Activated naive CD4-positive, alpha-beta T cell treated with anti-CD3 and anti-CD28 coated beads, Interleukin-2, amount 50 U/mL, for 72 hours (primary cell): ENCODE results near the gene STX16. TPM values are rescaled to one million over a fixed set of nuclear protein-coding genes. Genes with fewer than 3 reads are reported as not detected.

ENCODE experiments used
- ATAC-seq, 2 donors: fragments of 150-1000 bp; cut with Tn5 transposase; 2 replicates each; pipeline ENCODE4 v1.10.0; 2021; ENCODE audit warnings: mild to moderate bottlenecking in 2 of 2, moderate library complexity in 2 of 2
- DNase-seq, 2 donors: peaks; one replicate each; pipeline ENCODE4 v3.0.0; 2021 to 2022; ENCODE audit warnings: low spot score in 2 of 2
- H3K27ac Mint-ChIP-seq, 2 donors: one replicate each; pipeline ENCODE4 v1.8.0; 2022; ENCODE audit warnings: mild to moderate bottlenecking in 2 of 2, mixed read lengths in 2 of 2
- H3K36me3 Mint-ChIP-seq, 2 donors: one replicate each; pipeline ENCODE4 v1.8.0; 2022; ENCODE audit warnings: mixed read lengths in 2 of 2
- H3K9me3 Mint-ChIP-seq, 2 donors: one replicate each; pipeline ENCODE4 v1.8.0; 2022; ENCODE audit warnings: mixed read lengths in 2 of 2
- total RNA-seq, 2 donors: library from RNA; stranded (reverse); gene quantifications; one replicate each; pipeline ENCODE4 v1.2.3, GENCODE V29; 2022

The STX16 gene, protein sequence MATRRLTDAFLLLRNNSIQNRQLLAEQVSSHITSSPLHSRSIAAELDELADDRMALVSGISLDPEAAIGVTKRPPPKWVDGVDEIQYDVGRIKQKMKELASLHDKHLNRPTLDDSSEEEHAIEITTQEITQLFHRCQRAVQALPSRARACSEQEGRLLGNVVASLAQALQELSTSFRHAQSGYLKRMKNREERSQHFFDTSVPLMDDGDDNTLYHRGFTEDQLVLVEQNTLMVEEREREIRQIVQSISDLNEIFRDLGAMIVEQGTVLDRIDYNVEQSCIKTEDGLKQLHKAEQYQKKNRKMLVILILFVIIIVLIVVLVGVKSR
- total RNA-seq: 100 to 1,000 TPM; 130 to 135 TPM

DNA sequence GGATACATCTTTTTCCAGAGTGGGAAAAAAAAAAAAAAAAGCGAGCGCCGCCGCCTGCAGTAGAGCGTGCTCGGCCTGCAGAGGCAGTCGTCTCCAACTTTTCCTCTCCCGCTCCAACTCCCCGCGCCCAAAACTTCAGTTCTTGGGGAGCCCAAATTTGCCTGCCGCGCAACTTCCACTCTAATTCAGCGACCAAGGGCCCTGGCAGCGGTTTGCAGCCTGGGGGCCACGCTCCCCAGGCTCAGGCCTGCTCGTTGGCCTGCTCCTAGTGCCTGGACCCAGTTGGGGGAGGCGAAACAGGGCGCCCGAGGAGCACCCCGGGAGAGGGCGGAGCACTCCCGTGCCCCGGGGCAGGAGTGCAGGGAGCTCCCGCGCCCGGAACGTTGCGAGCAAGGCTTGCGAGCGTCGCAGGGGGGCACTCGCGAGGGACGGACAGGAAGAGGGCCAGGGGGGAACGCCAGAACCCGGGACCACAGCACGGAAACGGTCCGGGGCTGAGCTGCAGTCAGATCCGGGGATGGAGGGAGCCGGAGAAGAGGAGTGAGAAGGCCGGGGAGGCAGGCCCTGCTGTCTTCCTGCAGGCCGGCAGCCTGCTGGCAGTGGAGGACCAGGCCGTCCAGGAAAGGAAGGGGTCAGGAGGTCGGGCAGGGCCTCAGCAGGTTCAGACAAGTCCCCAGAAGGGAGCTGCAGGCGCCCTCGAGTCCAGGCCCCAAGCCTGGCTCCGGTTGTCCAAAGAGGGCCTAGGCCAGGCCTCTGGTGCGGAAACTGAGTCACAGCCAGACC lies at the start of gene STX16:
Gene STX16, plus strand, starts transcription at position 508 of the 783 bp plus-strand sequence. CDS start 724 bp downstream, outside the sequence.
- Mint-ChIP-seq H3K9me3 (no peaks in the 10 kb centered on the region), H3K27ac (peak within 1 kb of the TSS; percentile 100), H3K36me3 (peaks cover 25 to 26% of the 10 kb centered on the region in 2 donors)
- DNase-seq (peak; percentile 82 to 86), ATAC-seq (peak; percentile 70 to 85)

DNA sequence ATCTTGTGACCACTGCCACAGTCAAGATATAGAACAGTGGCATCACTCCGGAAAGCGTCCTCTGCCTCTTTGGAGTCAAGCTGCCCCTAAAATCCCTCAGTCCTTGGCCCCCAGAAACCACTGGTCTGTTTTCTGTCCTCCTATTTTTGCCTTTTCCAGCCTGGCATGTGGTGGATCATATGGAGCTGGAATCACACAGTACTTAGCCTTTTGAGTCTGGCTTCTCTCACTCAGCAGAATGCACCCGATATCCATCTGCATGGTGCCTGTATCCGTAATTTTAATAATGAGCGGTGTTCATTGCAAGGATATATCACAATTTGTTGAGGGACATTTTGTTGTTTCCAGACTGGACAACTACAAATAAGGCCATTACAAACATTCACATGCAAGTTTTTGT lies 49.0 kb upstream of the STX16 start:
- Mint-ChIP-seq H3K36me3 (no peaks in the 10 kb centered on the region), H3K9me3 (no peaks in the 10 kb centered on the region), H3K27ac (no peak overlapping the region)
- DNase-seq (no peak), ATAC-seq (no peak)

DNA sequence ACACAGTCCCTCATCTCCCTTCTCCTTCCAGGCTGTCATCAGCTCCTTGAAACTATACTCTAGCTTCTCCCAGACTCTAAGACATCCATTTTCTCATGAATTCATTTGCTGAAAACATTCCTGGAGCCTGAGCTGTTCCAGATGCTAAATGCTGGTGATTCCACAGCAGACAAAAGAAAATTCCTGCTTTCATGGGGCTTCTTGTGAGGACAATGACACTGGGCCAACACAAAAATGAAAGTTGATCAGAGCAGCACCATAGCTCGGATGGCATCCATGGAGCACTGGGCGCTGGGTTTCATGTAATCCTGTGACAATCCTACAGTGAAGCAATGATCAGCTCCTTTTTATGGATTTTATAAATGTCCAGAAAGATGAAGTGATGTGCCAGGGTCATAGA lies 47.4 kb upstream of the STX16 start:
- Mint-ChIP-seq H3K9me3 (no peaks in the 10 kb centered on the region), H3K27ac (no peak overlapping the region), H3K36me3 (no peaks in the 10 kb centered on the region)
- ATAC-seq: no peak
- no peak for DNase-seq

DNA sequence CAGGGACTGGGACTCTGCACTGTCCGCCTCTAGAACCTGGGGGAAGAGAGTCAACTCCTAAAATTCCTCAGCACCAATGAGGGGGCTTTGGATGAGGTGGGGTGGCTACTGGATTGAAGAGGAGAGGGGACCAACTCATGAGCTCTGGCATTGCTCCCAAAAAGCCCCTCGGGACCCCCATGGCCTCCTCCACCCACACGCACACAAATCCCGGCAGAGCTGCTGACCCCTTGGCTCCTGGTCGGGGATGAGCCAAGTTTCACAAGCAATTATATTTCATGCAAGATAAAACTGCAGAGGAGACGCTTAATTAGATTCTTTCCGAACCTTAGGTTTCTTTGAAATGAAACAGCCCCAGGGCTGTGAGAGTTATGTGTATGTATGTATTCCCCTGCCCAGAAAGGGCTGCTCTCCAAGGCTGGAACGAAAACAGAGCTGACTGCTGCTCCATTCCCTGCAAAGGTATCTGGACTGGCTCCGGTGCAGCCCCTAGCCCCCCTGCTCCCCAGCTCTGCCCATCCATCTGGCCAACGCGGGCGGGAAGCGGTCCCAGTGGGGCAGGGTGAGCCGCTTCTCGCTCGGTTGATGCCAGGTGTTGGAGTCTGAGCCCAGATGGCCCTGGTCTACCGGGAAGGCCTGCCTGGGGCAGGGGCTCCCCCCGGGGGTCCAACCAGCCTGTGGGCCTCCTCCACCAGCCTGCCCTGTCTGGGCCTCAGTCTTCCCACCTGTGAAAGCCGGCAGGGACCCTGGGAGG lies 46.8 kb upstream of the STX16 start:
- H3K27ac Mint-ChIP-seq: no peak overlapping the region
- ATAC-seq (no peak), DNase-seq (no peak)
- no peaks in the 10 kb centered on the region for H3K9me3 Mint-ChIP-seq
- no peaks in the 10 kb centered on the region for H3K36me3 Mint-ChIP-seq

DNA sequence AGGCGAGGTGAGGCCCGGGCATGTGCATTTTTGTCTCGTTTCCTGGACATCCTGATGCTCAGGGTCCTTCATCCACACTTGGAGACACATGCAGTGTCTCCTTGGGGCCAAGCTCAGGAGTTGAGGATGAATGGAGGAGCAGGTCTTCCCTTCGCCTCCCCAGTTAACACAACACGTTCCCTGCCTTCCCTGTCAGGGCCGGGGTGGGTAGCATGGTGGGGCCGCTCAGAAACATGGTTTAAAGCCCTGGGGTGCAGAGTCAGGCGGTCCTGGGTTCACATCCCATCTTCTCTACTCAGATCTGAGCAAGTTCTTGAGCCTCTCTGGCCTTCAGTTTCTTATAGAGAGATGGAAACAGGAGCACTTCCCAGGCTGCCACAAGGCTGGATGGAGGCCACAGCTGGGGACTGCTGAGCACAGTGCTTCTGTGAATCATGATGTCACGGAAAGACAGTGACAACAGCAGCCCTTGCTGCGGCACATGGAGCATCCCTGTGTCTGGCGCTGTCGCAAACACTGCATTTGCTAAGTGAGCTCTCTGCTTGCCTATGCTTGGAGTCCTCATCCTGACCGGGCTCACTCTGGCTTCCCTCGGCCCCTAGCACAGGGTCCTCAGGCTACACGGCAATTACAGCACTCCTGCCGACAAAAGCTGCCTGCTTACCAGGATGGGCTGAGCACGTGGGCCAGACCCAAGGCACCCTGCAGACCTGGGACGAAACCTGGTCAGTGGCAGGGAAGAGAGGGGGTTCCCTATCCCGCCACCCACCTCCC lies 45.6 kb upstream of the STX16 start:
- ATAC-seq: no peak

DNA sequence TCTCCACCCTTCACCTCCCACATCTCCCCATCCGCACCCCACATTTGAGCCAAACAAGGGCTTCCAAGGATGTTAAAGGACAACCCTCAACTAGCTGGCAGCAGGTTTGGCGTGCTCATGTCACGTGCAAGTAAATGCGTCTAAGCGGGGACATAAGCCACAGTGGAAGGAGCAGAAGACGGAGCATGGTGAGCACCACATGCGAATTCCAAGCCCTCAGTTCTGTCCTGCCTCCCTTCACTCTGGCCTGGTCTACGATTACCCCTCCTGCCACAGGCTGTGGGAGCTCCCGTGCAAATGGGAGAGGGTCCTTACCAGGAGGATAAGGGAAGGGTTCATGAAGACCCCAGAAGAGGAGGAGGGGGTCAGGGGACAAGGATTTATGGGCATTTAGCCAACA lies 44.9 kb upstream of the STX16 start:
- no peak for ATAC-seq
- no peaks in the 10 kb centered on the region for H3K36me3 Mint-ChIP-seq
- no peak overlapping the region for H3K27ac Mint-ChIP-seq

More for the DNA sequence above, 45.6 kb upstream of the STX16 start:
- no peak overlapping the region for H3K27ac Mint-ChIP-seq
- no peak for DNase-seq
- no peaks in the 10 kb centered on the region for H3K36me3 Mint-ChIP-seq
- H3K9me3 Mint-ChIP-seq: no peaks in the 10 kb centered on the region

DNA sequence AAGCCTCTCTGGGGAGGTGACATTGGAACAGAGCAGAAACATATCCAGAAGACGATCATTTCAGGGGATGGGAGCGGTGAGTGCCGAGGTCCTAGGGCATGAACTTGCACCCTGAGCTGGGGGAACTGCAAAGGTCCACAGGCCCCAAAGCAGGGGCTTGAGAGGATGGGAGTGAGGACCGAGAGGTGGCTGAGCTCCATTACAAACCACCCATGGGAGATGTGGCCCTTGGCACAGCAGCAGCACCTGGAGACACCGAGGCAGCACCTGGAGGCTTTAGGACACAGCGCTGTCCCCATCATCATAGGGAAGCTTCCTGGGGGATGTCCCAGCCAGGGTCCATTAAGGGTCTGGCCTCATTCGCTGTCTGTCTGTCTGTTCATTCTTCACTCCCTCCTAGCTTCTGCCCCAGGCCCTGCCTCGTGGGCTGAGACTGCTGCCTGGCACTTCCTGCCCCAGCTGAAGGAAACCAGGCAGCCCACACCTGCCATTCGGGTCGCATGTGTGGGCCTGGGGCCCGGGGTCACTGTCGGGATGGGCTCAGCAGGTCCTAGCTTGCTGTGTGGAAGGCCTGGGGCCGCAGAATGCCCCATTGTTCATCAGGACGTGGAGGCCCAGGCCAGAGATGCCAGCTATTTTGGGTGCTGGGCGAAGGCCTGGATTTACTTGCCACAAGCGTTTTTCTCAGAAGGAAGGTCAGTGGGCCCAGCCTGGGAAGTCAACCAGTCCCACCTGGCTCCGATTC lies 42.8 kb upstream of the STX16 start:
- Mint-ChIP-seq H3K9me3 (no peaks in the 10 kb centered on the region), H3K27ac (peak overlapping the region in 1 of 2 donors; percentile 67), H3K36me3 (no peaks in the 10 kb centered on the region)
- ATAC-seq (no peak), DNase-seq (no peak)

More for the DNA sequence above, 44.9 kb upstream of the STX16 start:
- H3K9me3 Mint-ChIP-seq: no peaks in the 10 kb centered on the region
- DNase-seq: no peak

DNA sequence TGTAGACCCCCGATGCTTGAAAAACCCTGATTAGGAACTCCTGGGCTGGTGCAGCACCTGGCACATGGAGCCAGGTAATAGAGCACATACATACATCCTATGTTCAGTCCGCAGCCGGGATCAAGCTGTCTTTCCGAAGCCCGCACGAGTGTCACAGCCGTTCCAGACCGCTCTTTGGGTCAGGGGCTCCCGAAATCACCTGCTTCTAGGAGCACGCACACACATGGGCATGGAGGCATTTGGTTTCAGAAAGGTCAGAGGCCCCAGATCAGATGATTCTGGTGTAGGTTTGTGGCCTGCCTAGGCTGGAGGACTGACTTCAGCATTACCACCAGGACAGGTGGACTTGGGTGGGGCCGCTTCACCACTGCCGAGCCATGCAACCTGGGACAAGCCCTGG lies 42.1 kb upstream of the STX16 start:
- DNase-seq (no peak), ATAC-seq (no peak)
- H3K9me3 Mint-ChIP-seq: no peaks in the 10 kb centered on the region
- H3K36me3 Mint-ChIP-seq: no peaks in the 10 kb centered on the region
- H3K27ac Mint-ChIP-seq: no peak overlapping the region

DNA sequence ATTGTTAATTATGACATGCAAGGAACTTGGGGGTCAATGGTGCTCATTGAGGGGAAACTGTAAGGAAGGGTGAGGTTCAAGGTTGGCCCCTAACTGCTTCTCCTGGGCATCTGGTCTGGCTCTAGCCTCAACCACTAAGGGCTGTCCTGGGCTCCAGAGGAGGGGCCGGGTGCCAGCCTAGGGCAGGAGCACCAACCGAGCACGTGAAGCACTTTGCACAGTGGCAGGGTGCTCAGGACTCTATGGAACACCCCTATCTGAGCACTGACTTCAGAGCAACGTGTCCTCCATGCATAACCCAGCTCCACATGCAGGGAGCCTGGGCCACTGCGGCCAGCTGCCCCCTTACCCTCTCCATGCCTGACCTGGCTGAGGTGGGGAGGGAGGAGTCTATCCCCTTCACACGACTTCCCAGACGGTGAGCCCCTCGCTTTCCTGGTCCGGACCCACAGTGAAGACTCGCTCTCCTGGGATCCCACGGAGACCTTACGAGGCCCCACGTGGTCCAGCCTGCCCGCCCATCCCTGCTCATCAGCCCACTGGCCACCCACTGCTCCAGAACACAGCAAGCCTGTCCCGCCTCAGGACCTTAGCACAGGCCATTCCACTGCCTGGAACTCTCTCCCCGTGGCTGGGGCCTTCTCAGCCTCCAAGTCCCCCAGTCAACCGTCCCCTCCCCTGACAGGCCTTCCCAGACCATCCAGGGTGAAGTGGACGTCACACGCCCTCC lies 40.8 kb upstream of the STX16 start:
- Mint-ChIP-seq H3K27ac (no peak overlapping the region), H3K36me3 (no peaks in the 10 kb centered on the region), H3K9me3 (no peaks in the 10 kb centered on the region)
- DNase-seq: no peak
- ATAC-seq: no peak

DNA sequence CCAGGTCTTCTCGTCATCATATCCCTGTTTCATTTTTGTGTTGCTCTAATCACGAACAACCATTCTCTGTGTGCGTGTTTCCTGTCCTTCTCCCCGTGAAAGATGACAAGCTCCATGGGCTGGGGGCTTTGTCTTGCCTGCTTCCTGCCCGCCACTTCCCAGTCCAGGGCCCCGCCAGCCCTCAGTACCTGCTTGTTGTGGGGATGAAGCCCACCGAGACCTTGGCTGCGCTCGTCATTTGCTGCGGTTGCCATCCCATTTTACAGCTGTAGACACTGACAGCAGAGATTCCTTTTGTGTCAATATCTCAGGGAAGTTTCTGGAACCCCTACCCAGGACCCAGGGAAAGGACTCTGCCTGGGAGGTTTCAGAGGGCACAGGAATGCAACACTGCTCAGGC lies 40.3 kb upstream of the STX16 start:
- ATAC-seq (no peak), DNase-seq (no peak)
- H3K9me3 Mint-ChIP-seq: no peaks in the 10 kb centered on the region
- H3K36me3 Mint-ChIP-seq: no peaks in the 10 kb centered on the region
- no peak overlapping the region for H3K27ac Mint-ChIP-seq

DNA sequence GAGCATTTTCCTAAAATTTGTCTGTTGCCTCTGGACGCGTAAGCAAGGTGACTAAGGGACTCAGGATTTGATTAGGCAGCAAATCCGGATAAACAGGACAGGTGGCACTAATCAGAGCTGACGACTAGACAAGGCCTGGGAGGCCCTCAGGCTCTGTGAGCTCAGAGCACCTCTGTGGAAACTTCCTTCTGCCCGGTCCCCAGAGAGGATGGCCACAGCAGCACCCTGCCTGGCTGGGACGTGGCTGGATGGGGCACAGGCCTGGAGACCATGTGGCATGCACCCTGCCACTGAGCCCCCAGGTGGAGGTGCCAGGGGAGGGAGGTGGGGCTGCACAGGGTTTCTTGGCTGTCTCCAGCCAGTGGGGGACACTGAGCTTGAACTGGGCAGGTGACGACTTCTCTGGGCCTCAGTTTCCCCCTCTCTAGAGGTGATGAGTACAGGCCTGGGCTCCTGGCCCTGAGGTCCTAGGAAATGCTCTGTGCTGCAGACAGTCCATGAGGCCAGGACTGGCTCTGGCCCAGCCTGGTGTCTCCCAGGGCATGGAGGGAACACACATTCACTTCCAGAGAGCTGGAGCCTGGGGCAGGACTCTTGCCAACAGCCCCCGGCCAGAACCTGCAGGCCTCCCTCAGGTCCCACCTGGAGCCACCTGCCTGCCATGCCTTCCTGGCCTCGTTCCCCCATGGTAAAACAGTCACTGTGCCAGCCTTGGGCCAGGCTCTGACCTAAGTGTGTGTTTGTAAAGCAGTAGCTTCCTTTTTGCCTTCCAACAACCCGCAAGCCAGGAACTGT lies 39.6 kb upstream of the STX16 start:
- ATAC-seq (no peak), DNase-seq (no peak)
- no peaks in the 10 kb centered on the region for H3K36me3 Mint-ChIP-seq
- no peaks in the 10 kb centered on the region for H3K9me3 Mint-ChIP-seq
- no peak overlapping the region for H3K27ac Mint-ChIP-seq

DNA sequence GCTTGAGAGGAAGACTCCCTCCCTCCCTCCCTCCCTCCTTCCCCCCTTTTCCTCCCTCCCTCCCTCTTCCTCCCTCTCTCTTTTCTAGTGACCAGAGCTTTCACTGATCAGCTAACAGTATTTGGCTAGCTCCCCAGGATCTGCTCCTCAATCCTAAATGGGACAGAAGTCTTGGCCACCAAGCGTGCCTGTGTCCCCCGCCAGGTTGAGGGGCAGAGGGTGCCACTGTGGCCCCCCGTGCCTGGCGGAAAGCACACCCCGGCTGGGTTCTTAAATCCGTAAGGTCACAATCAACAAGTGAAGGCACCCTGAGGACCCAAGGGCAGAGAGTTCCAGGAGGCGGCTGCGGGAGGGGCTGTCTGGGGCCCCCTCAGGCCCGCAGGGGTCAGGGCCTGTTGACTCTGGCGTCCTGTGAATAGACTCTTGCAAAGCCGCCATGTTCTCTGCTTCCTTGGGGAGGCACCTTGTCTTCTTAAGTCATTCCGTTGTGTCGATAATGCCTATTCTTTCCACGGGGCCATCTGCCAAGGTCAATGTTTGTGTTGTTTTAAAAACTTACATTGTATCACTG lies 38.9 kb upstream of the STX16 start:
- H3K9me3 Mint-ChIP-seq: peaks cover 0 to under 1% of the 10 kb centered on the region in 2 donors
- ATAC-seq: no peak

DNA sequence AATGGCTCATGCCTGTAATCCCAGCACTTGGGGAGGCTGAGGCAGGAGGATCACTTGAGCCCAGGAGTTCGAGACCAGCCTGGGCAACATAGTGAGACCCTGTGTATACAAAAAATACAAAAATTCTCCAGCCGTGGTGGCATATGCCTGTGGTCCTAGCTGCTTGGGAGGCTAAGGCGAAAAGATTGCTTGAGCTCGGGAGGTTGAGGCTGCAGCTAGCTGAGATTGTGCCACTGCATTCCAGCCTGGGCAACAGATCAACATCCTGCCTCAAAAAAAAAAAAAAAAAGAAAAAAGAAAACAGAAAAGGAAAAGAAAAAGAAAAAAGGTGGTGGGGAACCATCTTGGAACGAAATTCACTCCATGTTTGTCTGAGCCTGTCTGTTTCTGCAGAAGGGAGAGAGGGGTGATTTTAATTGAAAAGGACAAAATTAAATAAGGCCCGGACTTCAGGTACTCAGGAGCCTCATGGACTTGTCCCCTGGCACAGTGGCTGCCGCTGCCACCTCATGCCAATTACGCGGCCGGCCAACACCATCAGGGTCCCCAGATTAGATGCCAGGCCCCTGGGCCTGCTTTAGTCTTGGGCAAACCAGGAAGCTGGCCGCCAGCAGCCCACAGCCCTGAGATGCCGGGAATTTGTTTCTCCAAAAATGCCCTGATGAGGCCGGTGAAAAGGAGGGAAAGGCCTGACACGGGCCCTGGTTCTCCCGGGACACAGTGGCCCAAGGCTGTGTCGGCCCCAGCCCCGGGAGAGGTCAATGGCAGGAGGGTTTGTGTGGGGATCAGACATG lies 37.8 kb upstream of the STX16 start:
- DNase-seq (no peak), ATAC-seq (no peak)
- Mint-ChIP-seq H3K27ac (peak overlapping the region in 1 of 2 donors; percentile 4), H3K36me3 (no peaks in the 10 kb centered on the region), H3K9me3 (peaks cover 0 to 4% of the 10 kb centered on the region in 2 donors)

More for the DNA sequence above, 38.9 kb upstream of the STX16 start:
- DNase-seq: no peak
- H3K36me3 Mint-ChIP-seq: no peaks in the 10 kb centered on the region
- H3K27ac Mint-ChIP-seq: no peak overlapping the region

DNA sequence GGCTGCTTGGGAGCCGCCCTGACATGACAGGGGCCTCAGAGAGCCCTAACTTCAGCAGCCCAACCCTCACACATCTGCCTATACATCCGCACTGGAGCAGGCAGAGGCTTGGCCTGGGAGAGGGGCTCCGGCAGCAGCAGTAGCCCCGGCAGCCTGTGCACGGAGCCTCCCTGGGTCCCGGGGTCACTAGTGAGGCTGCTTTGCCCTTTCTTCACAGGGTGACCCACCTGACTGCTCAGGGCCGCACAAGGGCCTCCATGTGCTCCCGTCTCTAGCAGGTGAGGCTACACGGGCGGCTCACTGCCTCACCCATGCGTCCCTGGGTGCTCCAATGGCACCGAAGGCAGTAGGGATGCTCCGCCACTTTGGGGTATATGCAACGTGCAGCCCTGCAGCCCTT lies 36.7 kb upstream of the STX16 start:
- H3K9me3 Mint-ChIP-seq: peaks cover 0 to 4% of the 10 kb centered on the region in 2 donors
- ATAC-seq (no peak), DNase-seq (no peak)
- no peaks in the 10 kb centered on the region for H3K36me3 Mint-ChIP-seq
- no peak overlapping the region for H3K27ac Mint-ChIP-seq
